Activated CD4-positive, alpha-beta T cell treated with anti-CD3 and anti-CD28 coated beads for 1 hour (primary cell): Measurements from ENCODE around the gene SPOCK3.
"Not testable (repeated sequence)": the region's sequence is repeated elsewhere in the genome, so short reads cannot be mapped to it uniquely, and the experiment has no call there.

Experiments
- DNase-seq: peaks from one replicate; pipeline ENCODE4 v3.0.0-alpha.2; 2020

The SPOCK3 gene

GRCh38 chr4:166798126-166798525 is 436.2 kb downstream of the SPOCK3 start:
- no peak for DNase-seq

GRCh38 chr4:166777760-166778159 is 456.5 kb downstream of the SPOCK3 start:
- DNase-seq: no peak

- no peak for DNase-seq
These were observed 471.3 kb downstream of the SPOCK3 start for GRCh38 chr4:166763018-166763417.

GRCh38 chr4:166741742-166742141 is 492.6 kb downstream of the SPOCK3 start:
- DNase-seq: no peak

GRCh38 chr4:166739215-166739614 is 495.1 kb downstream of the SPOCK3 start:
- DNase-seq: not testable (repeated sequence)

- no peak for DNase-seq
These were observed 496.9 kb downstream of the SPOCK3 start for GRCh38 chr4:166737430-166737829.

- no peak for DNase-seq
These were observed 498.7 kb downstream of the SPOCK3 start for GRCh38 chr4:166735553-166735952.

GRCh38 chr4:166734797-166735196 is 499.5 kb downstream of the SPOCK3 start:
- no peak for DNase-seq

GRCh38 chr4:166733686-166734085 is 500.6 kb downstream of the SPOCK3 start:
- DNase-seq: no peak

GRCh38 chr4:166726832-166727231 is 507.5 kb downstream of the SPOCK3 start:
- no peak for DNase-seq

- no peak for DNase-seq
These were observed 509.9 kb downstream of the SPOCK3 start for GRCh38 chr4:166724369-166724768.

GRCh38 chr4:166723532-166724140 is 510.7 kb downstream of the SPOCK3 start:
- DNase-seq: no peak

GRCh38 chr4:166715748-166716713 is 518.3 kb downstream of the SPOCK3 start:
- DNase-seq: not testable (repeated sequence)

- no peak for DNase-seq
These were observed 533.7 kb downstream of the SPOCK3 start for GRCh38 chr4:166700592-166700991.

GRCh38 chr4:166688835-166689234 is 545.5 kb downstream of the SPOCK3 start:
- DNase-seq: no peak

- DNase-seq: no peak
These were observed 546.5 kb downstream of the SPOCK3 start for GRCh38 chr4:166687828-166688227.
